Natural killer cell (primary cell): ENCODE results near the gene RNF126. TPM values are rescaled to one million over a fixed set of nuclear protein-coding genes. Genes with fewer than 3 reads are reported as not detected.

Source experiments
- ATAC-seq, 3 donors: fragments of 150-1000 bp in 2 of 3; fragments of 200-7000 bp in 1 of 3; cut with Tn5 transposase; 1 replicate in 1 of 3; 2 replicates in 2 of 3; pipeline ENCODE4 v1.10.0; 2021; ENCODE audit warnings: mild to moderate bottlenecking in 2 of 3, moderate library complexity in 2 of 3
- DNase-seq, 2 donors: peaks; one replicate each; pipeline versions ENCODE4 v3.0.0 to v3.0.0-alpha.2; 2013 to 2021; ENCODE audit warnings: mixed read lengths in 1 of 2
- H3K27ac ChIP-seq: one replicate; pipeline ENCODE4 v1.5.1; 2013; ENCODE audit warnings: mild to moderate bottlenecking, low read length
- H3K27me3 ChIP-seq: one replicate; pipeline ENCODE4 v1.6.1; 2013; ENCODE audit warnings: low read length; ENCODE audit not compliant: control insufficient read depth, insufficient read depth
- H3K36me3 ChIP-seq: one replicate; pipeline ENCODE4 v1.6.1; 2013; ENCODE audit warnings: low read length; ENCODE audit not compliant: control insufficient read depth, insufficient read depth
- H3K4me1 ChIP-seq: one replicate; pipeline ENCODE4 v1.6.1; 2013; ENCODE audit warnings: low read length; ENCODE audit not compliant: control insufficient read depth, insufficient read depth
- H3K4me3 ChIP-seq: one replicate; pipeline ENCODE4 v1.5.1; 2013; ENCODE audit warnings: low read length
- H3K9me3 ChIP-seq: one replicate; pipeline ENCODE4 v1.6.1; 2013; ENCODE audit warnings: low read length; ENCODE audit not compliant: control insufficient read depth, insufficient read depth
- H3K27ac Mint-ChIP-seq, 2 donors: one replicate each; pipeline ENCODE4 v1.8.0; 2022; ENCODE audit warnings: mild to moderate bottlenecking in 2 of 2, mixed read lengths in 2 of 2, moderate library complexity in 1 of 2
- H3K27me3 Mint-ChIP-seq, 2 donors: one replicate each; pipeline ENCODE4 v1.8.0; 2022; ENCODE audit warnings: low read depth in 2 of 2, mixed read lengths in 2 of 2
- H3K36me3 Mint-ChIP-seq: one replicate; pipeline ENCODE4 v1.8.0; 2022; ENCODE audit warnings: mixed read lengths
- H3K4me1 Mint-ChIP-seq, 2 donors: one replicate each; pipeline ENCODE4 v1.8.0; 2022; ENCODE audit warnings: mixed read lengths in 2 of 2
- H3K4me3 Mint-ChIP-seq: one replicate; pipeline ENCODE4 v1.8.0; 2022; ENCODE audit warnings: mild to moderate bottlenecking, moderate library complexity, mixed read lengths
- H3K9me3 Mint-ChIP-seq, 2 donors: one replicate each; pipeline ENCODE4 v1.8.0; 2022; ENCODE audit warnings: mixed read lengths in 2 of 2
- CTCF ChIP-seq: fragments of 200-600 bp; IDR thresholded peaks from one replicate; pipeline ENCODE4 v1.8.0; 2022; ENCODE audit warnings: antibody characterized with exemption
- WGBS: methylation state at CpG from one replicate; pipeline ENCODE4 v1.1.7; 2013; ENCODE audit warnings: missing lambda C conversion rate; ENCODE audit not compliant: insufficient coverage; 5-methylcytosine and 5-hydroxymethylcytosine counted together
- intact Hi-C: fragments of 100-400 bp; cut with micrococcal nuclease; formaldehyde crosslinking; loops from one replicate; pipeline ENCODE4 v1.14.2; 2022
- total RNA-seq, 4 donors: library from RNA; stranded (reverse); fragments of 120-200 nt in 1 of 4; gene quantifications; one replicate each; pipeline versions ENCODE4 v1.2.3 to v1.2.4, GENCODE V29; 2013 to 2022

RNF126 gene
- total RNA-seq, 3 donors from 2014 or later (not counting 1 experiment from before 2014, with no cell fraction given): 119 to 149 (median 146) TPM

GRCh38 chr19:616062-616700, 46.8 kb downstream of the RNF126 start:
- Histone ChIP-seq H3K4me3 (no peak overlapping the region), H3K4me1 (peaks cover 20% of the 10 kb centered on the region), H3K27ac (no peak overlapping the region), H3K27me3 (peaks cover 4% of the 10 kb centered on the region), H3K9me3 (no peaks in the 10 kb centered on the region), H3K36me3 (peaks cover 18% of the 10 kb centered on the region)
- H3K9me3 Mint-ChIP-seq: no peaks in the 10 kb centered on the region
- intact Hi-C loops: no loop called here
- no peak overlapping the region for H3K27ac Mint-ChIP-seq
- no peak overlapping the region for H3K4me3 Mint-ChIP-seq
- DNase-seq (no peak), ATAC-seq (no peak)
- peaks cover 3 to 7% of the 10 kb centered on the region in 2 donors for H3K27me3 Mint-ChIP-seq
- H3K36me3 Mint-ChIP-seq: no peaks in the 10 kb centered on the region
- H3K4me1 Mint-ChIP-seq: peaks cover 6 to 11% of the 10 kb centered on the region in 2 donors
- TF ChIP-seq CTCF: no peak
- WGBS: 36% methylated on average over 80 of the region's 97 CpGs

GRCh38 chr19:615619-616018, 47.4 kb downstream of the RNF126 start:
- 28% methylated on average over 33 of the region's 33 CpGs for WGBS

GRCh38 chr19:613732-614567, 49.1 kb downstream of the RNF126 start:
- intact Hi-C loops: no loop called here
- Mint-ChIP-seq H3K27ac (no peak overlapping the region), H3K4me1 (peaks cover 12 to 21% of the 10 kb centered on the region in 2 donors), H3K27me3 (peaks cover 3 to 7% of the 10 kb centered on the region in 2 donors), H3K4me3 (no peak overlapping the region), H3K36me3 (no peaks in the 10 kb centered on the region), H3K9me3 (no peaks in the 10 kb centered on the region)
- H3K4me3 ChIP-seq: no peak overlapping the region
- WGBS: 84% methylated on average over 54 of the region's 54 CpGs
- no peak overlapping the region for H3K27ac ChIP-seq
- peaks cover 43% of the 10 kb centered on the region for H3K4me1 ChIP-seq
- ATAC-seq (no peak), DNase-seq (no peak)
- H3K9me3 ChIP-seq: no peaks in the 10 kb centered on the region
- TF ChIP-seq CTCF: no peak
- H3K36me3 ChIP-seq: peaks cover 8% of the 10 kb centered on the region
- peaks cover 4% of the 10 kb centered on the region for H3K27me3 ChIP-seq

More at GRCh38 chr19:615619-616018, 47.4 kb downstream of the RNF126 start:
- intact Hi-C loops: no loop called here
- peak overlapping the region; percentile 61 for H3K4me3 Mint-ChIP-seq
- TF ChIP-seq CTCF: no peak
- Histone ChIP-seq H3K27me3 (peaks cover 4% of the 10 kb centered on the region), H3K4me1 (peaks cover 26% of the 10 kb centered on the region), H3K36me3 (peaks cover 18% of the 10 kb centered on the region), H3K4me3 (no peak overlapping the region), H3K27ac (no peak overlapping the region), H3K9me3 (no peaks in the 10 kb centered on the region)
- H3K9me3 Mint-ChIP-seq: no peaks in the 10 kb centered on the region
- H3K36me3 Mint-ChIP-seq: no peaks in the 10 kb centered on the region
- ATAC-seq: peak in 1 of 3 donors; percentile 28
- peak in 1 of 2 donors; percentile 29 for DNase-seq
- peaks cover 11 to 16% of the 10 kb centered on the region in 2 donors for H3K4me1 Mint-ChIP-seq
- peaks cover 3 to 7% of the 10 kb centered on the region in 2 donors for H3K27me3 Mint-ChIP-seq
- no peak overlapping the region for H3K27ac Mint-ChIP-seq
